Dendritic cell treated with granulocyte-macrophage colony-stimulating factor and Interleukin-4, amounts not matched to agents 40 ng/mL and 50 ng/mL, for 4 days (primary cell): ENCODE data around the gene GGT5.
"Not testable (repeated sequence)": the region's sequence is repeated elsewhere in the genome, so short reads cannot be mapped to it uniquely, and the experiment has no call there.

Experiments used
- H3K27ac Mint-ChIP-seq: one replicate; pipeline ENCODE4 v1.8.0; 2022; ENCODE audit warnings: mild to moderate bottlenecking, mixed read lengths
- H3K27me3 Mint-ChIP-seq: one replicate; pipeline ENCODE4 v1.8.0; 2022; ENCODE audit warnings: mild to moderate bottlenecking, mixed read lengths
- H3K36me3 Mint-ChIP-seq: one replicate; pipeline ENCODE4 v1.8.0; 2022; ENCODE audit warnings: low read depth, mixed read lengths
- H3K4me1 Mint-ChIP-seq: one replicate; pipeline ENCODE4 v1.8.0; 2022; ENCODE audit warnings: low read depth, mixed read lengths
- H3K4me3 Mint-ChIP-seq: one replicate; pipeline ENCODE4 v1.8.0; 2022; ENCODE audit warnings: mild to moderate bottlenecking, moderate library complexity, mixed read lengths
- H3K9me3 Mint-ChIP-seq: one replicate; pipeline ENCODE4 v1.8.0; 2022; ENCODE audit warnings: mixed read lengths
- intact Hi-C: fragments of 100-400 bp; cut with micrococcal nuclease; formaldehyde crosslinking; loops from one replicate; pipeline ENCODE4 v1.15.0; 2022

The GGT5 gene

GRCh38 chr22:24249413-24249812 lies 4.5 kb upstream of the GGT5 start:
- H3K4me3 Mint-ChIP-seq, H3K36me3 Mint-ChIP-seq, H3K9me3 Mint-ChIP-seq, H3K27ac Mint-ChIP-seq, H3K27me3 Mint-ChIP-seq, intact Hi-C loops: not testable (repeated sequence)
- H3K4me1 Mint-ChIP-seq: peaks cover 34% of the 10 kb centered on the region

DNA sequence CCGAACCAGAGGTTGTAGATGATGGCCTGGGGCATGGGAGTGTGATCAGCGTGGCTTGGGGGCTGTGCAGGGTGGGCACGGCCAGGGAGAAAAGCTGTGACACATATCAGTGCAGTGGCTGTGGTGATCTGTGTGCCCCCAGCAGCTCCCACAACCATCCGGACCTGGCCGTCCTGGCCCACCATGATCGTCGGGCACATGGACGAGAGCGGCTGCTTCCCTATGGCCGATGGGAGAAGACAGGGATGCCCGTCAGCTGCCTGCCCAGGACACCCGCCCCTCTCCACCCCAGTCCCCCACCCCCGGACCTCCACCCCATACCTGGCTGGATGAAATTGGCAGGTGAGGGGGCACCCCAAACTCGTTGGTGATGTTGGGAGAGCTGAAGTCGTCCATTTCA lies 3.7 kb upstream of the GGT5 start:
- H3K4me1 Mint-ChIP-seq: peaks cover 39% of the 10 kb centered on the region
- intact Hi-C loops: not testable (repeated sequence)

DNA sequence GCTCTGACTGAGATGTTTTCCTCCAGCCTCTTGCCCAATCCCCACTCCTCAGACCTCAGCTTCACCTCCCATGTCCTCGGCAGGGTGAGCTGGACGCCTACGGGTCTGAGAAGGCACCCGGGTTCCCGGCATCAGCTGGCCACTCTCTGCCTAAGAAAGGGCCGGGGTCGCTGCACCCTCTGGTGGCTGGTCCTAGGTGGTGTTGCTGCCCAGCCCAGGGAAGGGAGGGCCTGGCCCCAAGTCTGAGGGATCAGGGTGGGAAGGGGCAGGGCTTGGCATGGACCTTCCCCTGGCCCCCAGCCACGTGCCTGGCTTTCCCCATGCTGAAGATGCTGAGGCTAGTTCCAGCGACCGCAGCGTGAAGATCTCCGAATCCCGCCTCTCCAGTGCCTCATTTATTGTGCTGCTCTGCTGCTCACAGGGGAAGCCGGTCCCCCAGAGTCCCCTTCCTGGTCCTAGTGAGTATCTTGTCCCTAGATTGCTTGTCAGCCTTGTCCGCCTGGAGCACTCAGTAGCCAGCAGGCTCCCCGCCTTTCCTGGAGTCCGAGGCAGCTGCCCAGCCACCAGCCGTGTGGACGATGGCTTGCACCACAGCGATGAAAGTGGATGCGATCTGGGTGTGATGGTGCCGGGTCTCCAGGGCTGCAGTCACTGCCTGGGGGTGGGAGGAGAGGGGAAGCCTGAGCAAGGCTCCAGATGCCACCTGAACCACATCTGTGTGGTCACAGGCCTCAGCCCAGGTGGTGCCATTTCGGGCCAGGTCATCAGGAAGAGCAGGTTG lies 2.9 kb upstream of the GGT5 start:
- Mint-ChIP-seq H3K27me3 (no peaks in the 10 kb centered on the region), H3K4me1 (peaks cover 45% of the 10 kb centered on the region), H3K4me3 (peak overlapping the region; percentile 23), H3K36me3 (peaks cover 21% of the 10 kb centered on the region), H3K9me3 (no peaks in the 10 kb centered on the region), H3K27ac (peak overlapping the region; percentile 68)
- intact Hi-C loops: loop anchor here (2.0 kb wide), 1 partner anchor 59 kb away; no protein-coding TSS in a partner anchor

More for the DNA sequence above, 3.7 kb upstream of the GGT5 start:
- H3K27ac Mint-ChIP-seq, H3K27me3 Mint-ChIP-seq, H3K4me3 Mint-ChIP-seq, H3K9me3 Mint-ChIP-seq: not testable (repeated sequence)
- H3K36me3 Mint-ChIP-seq: peaks cover 13% of the 10 kb centered on the region

DNA sequence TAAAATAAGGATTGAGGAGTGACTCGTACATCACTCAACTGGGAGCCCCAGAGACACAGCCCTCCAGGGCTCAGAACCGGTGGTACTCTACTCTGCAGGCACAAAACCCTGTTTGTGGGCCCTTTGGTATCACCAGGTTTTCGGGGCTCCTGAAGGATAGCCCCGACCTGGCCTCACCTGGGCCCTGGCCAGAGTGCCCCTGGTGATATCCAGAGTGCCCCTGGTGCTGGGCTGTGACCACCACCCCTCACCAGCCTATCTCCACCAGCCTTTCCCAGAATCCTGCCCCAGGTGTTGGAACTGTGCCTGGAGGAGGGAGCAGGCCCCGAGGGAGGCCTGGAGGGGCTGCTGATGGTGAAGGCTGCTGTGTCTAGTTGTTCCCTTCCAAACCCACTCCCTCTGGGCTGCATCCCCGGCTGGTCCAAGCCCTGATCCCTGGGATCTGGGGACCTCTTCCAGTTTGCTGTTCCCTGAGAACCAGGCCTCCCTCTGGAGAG lies 2.2 kb upstream of the GGT5 start:
- Mint-ChIP-seq H3K9me3 (no peaks in the 10 kb centered on the region), H3K4me1 (peaks cover 52% of the 10 kb centered on the region), H3K36me3 (peaks cover 28% of the 10 kb centered on the region), H3K4me3 (peak overlapping the region; percentile 23), H3K27ac (peak overlapping the region; percentile 68), H3K27me3 (no peaks in the 10 kb centered on the region)
- intact Hi-C loops: loop anchor here (2.0 kb wide), 1 partner anchor 58 kb away; no protein-coding TSS in a partner anchor

GRCh38 chr22:24245584-24246561 lies 991 bp upstream of the GGT5 start:
- H3K9me3 Mint-ChIP-seq, H3K27me3 Mint-ChIP-seq: not testable (repeated sequence)
- peak overlapping the region; percentile 88 for H3K27ac Mint-ChIP-seq
- peaks cover 33% of the 10 kb centered on the region for H3K36me3 Mint-ChIP-seq
- intact Hi-C loops: loop anchor here (2.0 kb wide), 1 partner anchor 57 kb away; no protein-coding TSS in a partner anchor
- peaks cover 61% of the 10 kb centered on the region for H3K4me1 Mint-ChIP-seq
- peak overlapping the region; percentile 92 for H3K4me3 Mint-ChIP-seq

DNA sequence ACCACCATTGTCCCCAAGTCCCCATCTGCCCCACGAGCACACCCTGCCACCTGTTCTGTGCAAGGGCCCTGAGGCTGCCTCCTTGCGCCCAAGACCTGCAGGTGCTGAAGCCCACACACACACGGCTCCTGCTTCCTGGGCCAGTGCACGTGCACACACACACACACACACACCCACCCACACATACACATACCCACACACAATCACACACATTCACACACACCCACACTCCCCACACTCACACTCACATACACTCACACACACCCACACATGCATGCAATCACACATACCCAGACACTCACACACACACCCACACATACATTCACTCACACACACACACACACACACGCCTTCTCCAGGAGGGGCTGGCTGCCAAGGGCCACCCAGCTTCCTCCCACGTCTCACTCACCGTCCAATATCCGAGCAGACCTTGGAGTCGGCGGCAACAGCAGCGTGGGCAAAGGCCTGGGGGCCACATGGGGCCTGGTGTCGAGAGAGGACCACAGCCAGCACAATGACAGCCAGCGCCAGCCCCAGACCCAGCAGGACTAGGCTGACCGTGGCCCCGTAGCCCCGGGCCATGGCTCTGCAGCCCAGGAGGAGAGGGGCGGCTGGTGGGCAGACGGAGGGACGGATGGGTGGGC lies 616 bp downstream of the GGT5 start:
- intact Hi-C loops: no loop called here
- H3K36me3 Mint-ChIP-seq: peaks cover 49% of the 10 kb centered on the region

DNA sequence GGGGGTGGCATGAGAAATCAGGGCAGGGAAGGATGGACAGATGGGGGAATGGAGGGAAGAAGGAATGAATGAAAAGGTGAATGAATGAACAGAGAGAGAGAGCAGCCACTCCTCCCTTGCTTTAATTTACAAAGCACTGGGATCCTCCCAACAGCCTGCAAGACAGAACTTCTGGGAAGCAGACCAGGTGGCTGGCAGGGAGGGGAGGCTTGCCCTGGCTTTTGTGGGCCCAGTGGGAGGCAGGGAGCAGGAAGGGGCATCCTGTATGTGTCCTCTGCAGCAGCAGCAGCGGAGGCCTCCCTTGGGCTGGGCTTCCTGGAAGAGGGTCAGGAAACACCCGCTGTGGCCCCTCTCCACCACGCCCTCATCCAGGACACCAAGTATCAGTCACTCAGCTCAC lies 1.5 kb downstream of the GGT5 start:
- intact Hi-C loops, H3K27me3 Mint-ChIP-seq, H3K9me3 Mint-ChIP-seq: not testable (repeated sequence)
- Mint-ChIP-seq H3K36me3 (peaks cover 56% of the 10 kb centered on the region), H3K4me3 (peak overlapping the region; percentile 92), H3K4me1 (peaks cover 80% of the 10 kb centered on the region), H3K27ac (peak overlapping the region; percentile 88)

More for the DNA sequence above, 616 bp downstream of the GGT5 start:
- Mint-ChIP-seq H3K27me3 (no peaks in the 10 kb centered on the region), H3K27ac (peak overlapping the region; percentile 88), H3K4me1 (peaks cover 75% of the 10 kb centered on the region), H3K4me3 (peak overlapping the region; percentile 92), H3K9me3 (no peaks in the 10 kb centered on the region)

DNA sequence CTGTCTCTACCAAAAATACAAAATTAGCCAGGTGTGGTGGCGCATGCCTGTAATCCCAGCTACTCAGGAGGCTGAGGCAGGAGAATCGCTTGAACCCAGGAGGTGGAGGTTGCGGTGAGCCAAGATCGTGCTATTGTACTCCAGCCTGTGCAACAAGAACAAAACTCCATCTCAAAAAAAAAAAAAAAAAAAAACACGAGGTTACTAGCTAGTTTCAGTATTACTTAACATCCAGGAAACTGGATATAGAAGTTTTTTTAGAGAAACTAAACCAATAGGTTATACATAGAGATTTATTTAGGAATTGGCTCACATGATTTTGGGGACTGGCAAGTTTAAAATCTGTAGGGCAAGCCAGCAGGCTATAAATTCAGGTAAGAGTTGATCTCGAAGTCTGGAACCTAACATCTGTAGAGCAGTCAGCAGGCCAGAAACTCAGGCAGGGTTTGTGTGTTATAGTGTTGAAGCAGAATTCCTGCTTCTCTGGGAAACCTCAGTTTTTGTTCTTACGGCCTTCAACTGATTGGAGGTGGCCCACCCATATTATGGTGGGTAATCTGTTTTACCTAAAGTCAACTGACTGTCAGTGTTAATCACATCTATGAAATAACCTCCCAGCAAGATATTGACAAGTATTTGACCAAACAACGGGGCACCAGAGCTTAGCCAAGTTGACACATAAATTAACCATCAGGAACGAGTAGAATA lies 3.7 kb downstream of the GGT5 start:
- Mint-ChIP-seq H3K36me3 (peaks cover 78% of the 10 kb centered on the region), H3K4me1 (peaks cover 76% of the 10 kb centered on the region), H3K4me3 (peak overlapping the region; percentile 59), H3K27ac (peak overlapping the region; percentile 88)
- H3K9me3 Mint-ChIP-seq, intact Hi-C loops, H3K27me3 Mint-ChIP-seq: not testable (repeated sequence)

DNA sequence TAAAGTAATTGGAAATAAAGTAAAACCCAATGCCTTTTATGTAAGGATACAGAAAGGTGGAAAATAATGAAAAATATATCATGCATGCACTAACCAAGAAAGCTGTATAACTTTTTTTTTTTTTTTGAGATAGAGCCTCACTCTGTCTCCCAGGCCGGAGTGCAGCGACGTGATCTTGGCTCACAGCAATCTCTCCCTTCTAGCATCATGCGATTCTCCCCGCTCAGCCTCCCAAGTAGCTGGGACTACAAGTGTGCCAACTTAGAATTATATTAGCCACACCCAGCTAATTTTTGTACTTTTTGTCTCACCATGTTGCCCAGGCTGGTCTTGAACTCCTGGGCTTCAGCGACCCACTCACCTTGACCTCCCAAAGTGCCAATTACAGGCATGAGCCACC lies 4.5 kb downstream of the GGT5 start:
- H3K4me3 Mint-ChIP-seq: peak overlapping the region; percentile 59

DNA sequence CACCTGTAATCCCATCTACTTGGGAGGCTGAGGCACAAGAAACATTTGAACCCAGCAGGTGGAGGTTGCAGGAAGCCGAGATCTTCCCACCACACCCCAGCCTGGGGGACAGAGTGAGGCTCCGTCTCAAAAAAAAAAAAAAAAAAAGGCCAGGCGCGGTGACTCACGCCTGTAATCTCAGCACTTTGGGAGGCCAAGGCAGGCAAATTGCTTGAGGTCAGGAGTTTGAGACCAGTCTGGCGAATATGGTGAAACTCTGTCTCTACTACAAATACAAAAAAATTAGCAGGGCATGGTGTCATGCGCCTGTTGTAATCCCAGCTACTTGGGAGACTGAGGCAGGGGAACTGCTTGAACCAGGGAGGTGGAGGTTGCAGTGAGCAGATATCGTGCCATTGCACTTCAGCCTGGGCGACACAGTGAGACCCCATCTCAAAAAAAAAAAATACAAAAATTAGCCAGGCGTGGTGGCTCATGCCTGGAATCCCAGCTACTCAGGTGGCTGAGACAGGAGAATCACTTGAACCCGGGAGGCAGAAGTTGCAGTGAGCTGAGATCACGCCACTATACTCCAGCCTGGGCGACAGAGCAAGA lies 6.7 kb downstream of the GGT5 start:
- intact Hi-C loops, H3K4me3 Mint-ChIP-seq, H3K9me3 Mint-ChIP-seq, H3K27ac Mint-ChIP-seq, H3K27me3 Mint-ChIP-seq: not testable (repeated sequence)
- Mint-ChIP-seq H3K4me1 (peaks cover 81% of the 10 kb centered on the region), H3K36me3 (peaks cover 91% of the 10 kb centered on the region)

More for the DNA sequence above, 4.5 kb downstream of the GGT5 start:
- H3K27ac Mint-ChIP-seq: peak overlapping the region; percentile 88
- no peaks in the 10 kb centered on the region for H3K9me3 Mint-ChIP-seq
- intact Hi-C loops: no loop called here
- peaks cover 76% of the 10 kb centered on the region for H3K4me1 Mint-ChIP-seq
- H3K27me3 Mint-ChIP-seq: no peaks in the 10 kb centered on the region
- peaks cover 86% of the 10 kb centered on the region for H3K36me3 Mint-ChIP-seq

DNA sequence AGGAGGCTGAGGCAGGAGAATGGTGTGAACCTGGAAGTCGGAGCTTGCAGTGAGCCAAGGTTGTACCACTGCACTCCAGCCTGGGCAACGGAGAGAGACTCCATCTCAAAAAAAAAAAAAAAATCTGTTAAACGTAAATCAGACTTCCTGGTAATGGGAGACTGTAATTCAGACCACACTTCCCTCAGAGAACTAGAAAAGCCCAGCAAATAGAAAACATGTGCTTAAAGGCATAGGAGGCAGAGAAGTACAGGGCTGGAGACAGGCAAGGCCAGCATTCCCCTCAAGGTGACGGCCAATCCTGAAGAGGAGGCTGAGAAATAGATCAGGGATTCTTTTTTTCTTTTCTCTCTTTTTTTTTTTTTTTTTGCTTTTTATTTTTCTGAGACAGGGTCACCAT lies 8.2 kb downstream of the GGT5 start:
- Mint-ChIP-seq H3K36me3 (peaks cover 91% of the 10 kb centered on the region), H3K4me3 (no peak overlapping the region), H3K27me3 (no peaks in the 10 kb centered on the region), H3K4me1 (peaks cover 83% of the 10 kb centered on the region), H3K9me3 (no peaks in the 10 kb centered on the region), H3K27ac (peak overlapping the region; percentile 54)
- intact Hi-C loops: no loop called here

- no peak overlapping the region for H3K4me3 Mint-ChIP-seq
- peaks cover 98% of the 10 kb centered on the region for H3K36me3 Mint-ChIP-seq
- H3K4me1 Mint-ChIP-seq: peaks cover 84% of the 10 kb centered on the region
- H3K27me3 Mint-ChIP-seq: no peaks in the 10 kb centered on the region
- H3K9me3 Mint-ChIP-seq: no peaks in the 10 kb centered on the region
- intact Hi-C loops: no loop called here
- peak overlapping the region; percentile 54 for H3K27ac Mint-ChIP-seq
Measured at GRCh38 chr22:24235315-24235714, 9.6 kb downstream of the GGT5 start.

GRCh38 chr22:24233816-24234215 lies 11.1 kb downstream of the GGT5 start:
- Mint-ChIP-seq H3K4me3 (no peak overlapping the region), H3K27me3 (no peaks in the 10 kb centered on the region), H3K4me1 (peaks cover 71% of the 10 kb centered on the region), H3K9me3 (no peaks in the 10 kb centered on the region), H3K27ac (no peak overlapping the region), H3K36me3 (peaks cover 98% of the 10 kb centered on the region)
- intact Hi-C loops: no loop called here
